Adipocyte (in vitro differentiated cells): ENCODE results near the gene HBZ.

ENCODE experiments used
- DNase-seq: peaks from one replicate; pipeline ENCODE4 v3.0.0-alpha.2; 2015; ENCODE audit warnings: low read depth
- H3K27me3 ChIP-seq: replicated peaks from 2 replicates; pipeline ENCODE4 v1.7.0; 2013; ENCODE audit warnings: mild to moderate bottlenecking, low read length, moderate library complexity; ENCODE audit not compliant: control insufficient read depth, insufficient read depth
- H3K36me3 ChIP-seq: 2 replicates; pipeline ENCODE4 v1.7.0; 2013; ENCODE audit warnings: low read length, mild to moderate bottlenecking, moderate library complexity; ENCODE audit not compliant: control insufficient read depth, insufficient read depth, severe bottlenecking
- H3K4me1 ChIP-seq: 2 replicates; pipeline ENCODE4 v1.7.0; 2013; ENCODE audit warnings: mild to moderate bottlenecking, low read length, moderate library complexity; ENCODE audit not compliant: control insufficient read depth, insufficient read depth
- H3K4me3 ChIP-seq: 2 replicates; pipeline ENCODE4 v1.7.0; 2013; ENCODE audit warnings: mild to moderate bottlenecking, low read length, moderate library complexity
- H3K9ac ChIP-seq: 2 replicates; pipeline ENCODE4 v1.7.0; 2013; ENCODE audit warnings: mild to moderate bottlenecking, low read length, moderate library complexity
- H3K9me3 ChIP-seq: 2 replicates; pipeline ENCODE4 v1.7.0; 2013; ENCODE audit warnings: mild to moderate bottlenecking, low read length, moderate library complexity; ENCODE audit not compliant: control insufficient read depth

The HBZ gene

GRCh38 chr16:152141-153128 is at the start of gene HBZ:
Gene HBZ (plus strand): TSS chr16:152644. CDS start chr16:152910, 266 bp downstream.
- DNase-seq = no peak
- no peaks in the 10 kb centered on the region for H3K9me3 ChIP-seq
- peaks cover 4% of the 10 kb centered on the region for H3K4me1 ChIP-seq
- H3K9ac ChIP-seq = no peak within 1 kb of the TSS
- H3K36me3 ChIP-seq = no peaks in the 10 kb centered on the region
- no peak within 1 kb of the TSS for H3K4me3 ChIP-seq
- peaks cover 27% of the 10 kb centered on the region for H3K27me3 ChIP-seq

GRCh38 chr16:104355-104754 is 48.1 kb upstream of the HBZ start:
- Histone ChIP-seq H3K4me1 (peaks cover 18% of the 10 kb centered on the region), H3K36me3 (peaks cover 41% of the 10 kb centered on the region), H3K9me3 (no peaks in the 10 kb centered on the region), H3K27me3 (no peaks in the 10 kb centered on the region), H3K9ac (no peak overlapping the region), H3K4me3 (no peak overlapping the region)
- no peak for DNase-seq

- H3K9ac ChIP-seq = no peak overlapping the region
- peaks cover 18% of the 10 kb centered on the region for H3K4me1 ChIP-seq
- DNase-seq = no peak
- H3K4me3 ChIP-seq = no peak overlapping the region
- H3K27me3 ChIP-seq = no peaks in the 10 kb centered on the region
- H3K36me3 ChIP-seq = peaks cover 46% of the 10 kb centered on the region
- H3K9me3 ChIP-seq = no peaks in the 10 kb centered on the region
Observed at GRCh38 chr16:104928-105327, 47.5 kb upstream of the HBZ start.

- Histone ChIP-seq H3K36me3 (peaks cover 47% of the 10 kb centered on the region), H3K4me3 (no peak overlapping the region), H3K4me1 (peaks cover 18% of the 10 kb centered on the region), H3K9ac (no peak overlapping the region), H3K27me3 (no peaks in the 10 kb centered on the region), H3K9me3 (no peaks in the 10 kb centered on the region)
- DNase-seq = no peak
Observed at GRCh38 chr16:105521-105920, 46.9 kb upstream of the HBZ start.

GRCh38 chr16:106623-107324 is 45.7 kb upstream of the HBZ start:
- no peak overlapping the region for H3K9ac ChIP-seq
- DNase-seq = peak; percentile 95
- peaks cover 52% of the 10 kb centered on the region for H3K36me3 ChIP-seq
- no peaks in the 10 kb centered on the region for H3K9me3 ChIP-seq
- peaks cover 14% of the 10 kb centered on the region for H3K4me1 ChIP-seq
- H3K27me3 ChIP-seq = no peaks in the 10 kb centered on the region
- no peak overlapping the region for H3K4me3 ChIP-seq

GRCh38 chr16:112153-112840 is 40.1 kb upstream of the HBZ start:
- no peak for DNase-seq
- peaks cover 65% of the 10 kb centered on the region for H3K36me3 ChIP-seq
- peaks cover 20% of the 10 kb centered on the region for H3K4me1 ChIP-seq
- H3K27me3 ChIP-seq = no peaks in the 10 kb centered on the region
- H3K9me3 ChIP-seq = no peaks in the 10 kb centered on the region
- H3K4me3 ChIP-seq = no peak overlapping the region
- H3K9ac ChIP-seq = no peak overlapping the region

- Histone ChIP-seq H3K9ac (no peak overlapping the region), H3K4me3 (no peak overlapping the region), H3K36me3 (peaks cover 62% of the 10 kb centered on the region), H3K27me3 (no peaks in the 10 kb centered on the region), H3K4me1 (peaks cover 20% of the 10 kb centered on the region), H3K9me3 (no peaks in the 10 kb centered on the region)
- DNase-seq = no peak
Observed at GRCh38 chr16:114327-114726, 38.1 kb upstream of the HBZ start.

GRCh38 chr16:116015-116414 is 36.4 kb upstream of the HBZ start:
- Histone ChIP-seq H3K36me3 (peaks cover 50% of the 10 kb centered on the region), H3K9ac (no peak overlapping the region), H3K27me3 (no peaks in the 10 kb centered on the region), H3K4me3 (no peak overlapping the region), H3K9me3 (no peaks in the 10 kb centered on the region), H3K4me1 (peaks cover 20% of the 10 kb centered on the region)
- DNase-seq = no peak

- H3K4me3 ChIP-seq = no peak overlapping the region
- DNase-seq = peak; percentile 81
- peaks cover 17% of the 10 kb centered on the region for H3K4me1 ChIP-seq
- no peaks in the 10 kb centered on the region for H3K27me3 ChIP-seq
- no peak overlapping the region for H3K9ac ChIP-seq
- peaks cover 38% of the 10 kb centered on the region for H3K36me3 ChIP-seq
- H3K9me3 ChIP-seq = no peaks in the 10 kb centered on the region
Observed at GRCh38 chr16:117379-118365, 34.8 kb upstream of the HBZ start.

GRCh38 chr16:118857-119256 is 33.6 kb upstream of the HBZ start:
- H3K4me1 ChIP-seq = peaks cover 5% of the 10 kb centered on the region
- DNase-seq = no peak
- no peaks in the 10 kb centered on the region for H3K27me3 ChIP-seq
- H3K36me3 ChIP-seq = peaks cover 36% of the 10 kb centered on the region
- H3K9ac ChIP-seq = no peak overlapping the region
- no peaks in the 10 kb centered on the region for H3K9me3 ChIP-seq
- H3K4me3 ChIP-seq = no peak overlapping the region
